Body of pancreas (tissue), 4 donors: ENCODE results near the gene NOL4L. TPM values are rescaled to one million over a fixed set of nuclear protein-coding genes. Genes with fewer than 3 reads are reported as not detected.

Experiments
- ATAC-seq: fragments of 150-250 bp; one replicate; pipeline ENCODE4 v1.9.1; 2016
- DNase-seq, 4 donors: peaks; one replicate each; pipeline ENCODE4 v3.0.0-alpha.2; 2019
- H3K27ac ChIP-seq, 4 donors: fragments of 200-600 bp; sonication (generic); 1 replicate in 3 of 4; 2 replicates in 1 of 4; pipeline versions ENCODE4 v1.5.1 to v1.6.1; 2016 to 2019; ENCODE audit warnings: mild to moderate bottlenecking in 1 of 4, mixed read lengths in 1 of 4, moderate library complexity in 1 of 4
- H3K27me3 ChIP-seq, 2 donors: fragments of 200-600 bp; sonication (generic); one replicate each; pipeline ENCODE4 v1.6.0; 2016; ENCODE audit warnings: mild to moderate bottlenecking in 1 of 2
- H3K36me3 ChIP-seq, 2 donors: fragments of 200-600 bp; sonication (generic); replicated peaks in 1 of 2; 2 replicates each; pipeline ENCODE4 v1.5.1; 2016; ENCODE audit warnings: low read depth in 2 of 2; ENCODE audit not compliant: insufficient read depth in 1 of 2
- H3K4me1 ChIP-seq: fragments of 200-600 bp; sonication (generic); one replicate; pipeline ENCODE4 v1.6.0; 2016
- H3K4me3 ChIP-seq, 2 donors: fragments of 200-600 bp; sonication (generic); 1 replicate in 1 of 2; 2 replicates in 1 of 2; pipeline ENCODE4 v1.5.1; 2016 to 2019
- H3K9me3 ChIP-seq, 3 donors: fragments of 200-600 bp; sonication (generic); 1 replicate in 2 of 3; 2 replicates in 1 of 3; pipeline ENCODE4 v1.5.1; 2016
- POLR2A ChIP-seq, 3 donors: fragments of 450-650 bp; IDR thresholded peaks; one replicate each; pipeline ENCODE4 v1.6.1; 2016; ENCODE audit warnings: antibody characterized with exemption in 3 of 3, mild to moderate bottlenecking in 2 of 3
- WGBS, 2 donors: methylation state at CpG; one replicate each; pipeline ENCODE4 v1.1.5; 2017; 5-methylcytosine and 5-hydroxymethylcytosine counted together
- intact Hi-C: fragments of 100-400 bp; cut with DNase I; formaldehyde crosslinking; loops from one replicate; pipeline ENCODE4 v1.15.1; 2023
- total RNA-seq, 2 donors: library from RNA; depleted of rRNA; stranded (reverse); fragments of >200 nt; gene quantifications; one replicate each; pipeline ENCODE4 v1.1.0, GENCODE V29; 2016
- TF ChIP-seq, protein P1 (sequence below), 7 experiments: fragments of 450-650 bp in 4 of 7; fragments of 200-600 bp in 3 of 7; sonication (generic) in 3 of 7; IDR thresholded peaks; one replicate each; pipeline ENCODE4 v1.5.1; 2016 to 2019; ENCODE audit warnings: antibody characterized with exemption in 7 of 7

Gene NOL4L
- total RNA-seq, 2 donors from 2014 or later, result 15.0 to 36.9 TPM

GRCh38 chr20:32558526-32558925 is 26.6 kb downstream of the NOL4L start:
- Histone ChIP-seq H3K9me3 (no peaks in the 10 kb centered on the region), H3K36me3 (no peaks in the 10 kb centered on the region), H3K4me3 (no peak overlapping the region), H3K27me3 (no peaks in the 10 kb centered on the region), H3K4me1 (peaks cover 6% of the 10 kb centered on the region), H3K27ac (no peak overlapping the region)
- WGBS, 2 donors, result 82 to 85% methylated on average over 8 to 13 of the region's 13 CpGs
- TF ChIP-seq, protein P1, sequence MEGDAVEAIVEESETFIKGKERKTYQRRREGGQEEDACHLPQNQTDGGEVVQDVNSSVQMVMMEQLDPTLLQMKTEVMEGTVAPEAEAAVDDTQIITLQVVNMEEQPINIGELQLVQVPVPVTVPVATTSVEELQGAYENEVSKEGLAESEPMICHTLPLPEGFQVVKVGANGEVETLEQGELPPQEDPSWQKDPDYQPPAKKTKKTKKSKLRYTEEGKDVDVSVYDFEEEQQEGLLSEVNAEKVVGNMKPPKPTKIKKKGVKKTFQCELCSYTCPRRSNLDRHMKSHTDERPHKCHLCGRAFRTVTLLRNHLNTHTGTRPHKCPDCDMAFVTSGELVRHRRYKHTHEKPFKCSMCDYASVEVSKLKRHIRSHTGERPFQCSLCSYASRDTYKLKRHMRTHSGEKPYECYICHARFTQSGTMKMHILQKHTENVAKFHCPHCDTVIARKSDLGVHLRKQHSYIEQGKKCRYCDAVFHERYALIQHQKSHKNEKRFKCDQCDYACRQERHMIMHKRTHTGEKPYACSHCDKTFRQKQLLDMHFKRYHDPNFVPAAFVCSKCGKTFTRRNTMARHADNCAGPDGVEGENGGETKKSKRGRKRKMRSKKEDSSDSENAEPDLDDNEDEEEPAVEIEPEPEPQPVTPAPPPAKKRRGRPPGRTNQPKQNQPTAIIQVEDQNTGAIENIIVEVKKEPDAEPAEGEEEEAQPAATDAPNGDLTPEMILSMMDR (IDR thresholded peaks at IDR 0.05), result no peak
- TF ChIP-seq POLR2A (IDR thresholded peaks at IDR 0.05), result no peak
- no peak for ATAC-seq
- DNase-seq, result no peak
- intact Hi-C loops, result no loop called here

GRCh38 chr20:32557319-32557718 is 27.8 kb downstream of the NOL4L start:
- intact Hi-C loops, result no loop called here
- no peak for DNase-seq
- Histone ChIP-seq H3K36me3 (no peaks in the 10 kb centered on the region), H3K9me3 (no peaks in the 10 kb centered on the region), H3K27me3 (no peaks in the 10 kb centered on the region), H3K4me3 (no peak overlapping the region), H3K27ac (no peak overlapping the region), H3K4me1 (peaks cover 6% of the 10 kb centered on the region)
- TF ChIP-seq, protein P1 (IDR thresholded peaks at IDR 0.05), result no peak
- TF ChIP-seq POLR2A (IDR thresholded peaks at IDR 0.05), result no peak
- no peak for ATAC-seq
- WGBS, 2 donors, result 58 to 79% methylated on average over 4 to 5 of the region's 5 CpGs

- intact Hi-C loops, result no loop called here
- Histone ChIP-seq H3K36me3 (no peaks in the 10 kb centered on the region), H3K27ac (no peak overlapping the region), H3K4me1 (peaks cover 6% of the 10 kb centered on the region), H3K4me3 (no peak overlapping the region), H3K9me3 (no peaks in the 10 kb centered on the region), H3K27me3 (no peaks in the 10 kb centered on the region)
- ATAC-seq, result no peak
- peak in 3 of 4 donors; percentile 27 to 58 (median 37) for DNase-seq
- no peak for TF ChIP-seq POLR2A (IDR thresholded peaks at IDR 0.05)
- TF ChIP-seq, protein P1 (IDR thresholded peaks at IDR 0.05), result no peak
- 39 to 63% methylated on average over 6 to 20 of the region's 20 CpGs for WGBS, 2 donors
Measured at GRCh38 chr20:32556312-32557184, 28.6 kb downstream of the NOL4L start.

- WGBS, 2 donors, result 87 to 93% methylated on average over 8 of the region's 8 CpGs
Measured at GRCh38 chr20:32555584-32555983, 29.5 kb downstream of the NOL4L start.

More at GRCh38 chr20:32555584-32555983, 29.5 kb downstream of the NOL4L start:
- Histone ChIP-seq H3K27me3 (no peaks in the 10 kb centered on the region), H3K36me3 (no peaks in the 10 kb centered on the region), H3K9me3 (no peaks in the 10 kb centered on the region), H3K4me1 (peaks cover 6% of the 10 kb centered on the region), H3K27ac (no peak overlapping the region), H3K4me3 (no peak overlapping the region)
- ATAC-seq, result no peak
- intact Hi-C loops, result no loop called here
- DNase-seq, result no peak
- TF ChIP-seq, protein P1 (IDR thresholded peaks at IDR 0.05), result no peak
- no peak for TF ChIP-seq POLR2A (IDR thresholded peaks at IDR 0.05)
